ENCODE data around the gene CPXM2.

CPXM2 gene

DNA sequence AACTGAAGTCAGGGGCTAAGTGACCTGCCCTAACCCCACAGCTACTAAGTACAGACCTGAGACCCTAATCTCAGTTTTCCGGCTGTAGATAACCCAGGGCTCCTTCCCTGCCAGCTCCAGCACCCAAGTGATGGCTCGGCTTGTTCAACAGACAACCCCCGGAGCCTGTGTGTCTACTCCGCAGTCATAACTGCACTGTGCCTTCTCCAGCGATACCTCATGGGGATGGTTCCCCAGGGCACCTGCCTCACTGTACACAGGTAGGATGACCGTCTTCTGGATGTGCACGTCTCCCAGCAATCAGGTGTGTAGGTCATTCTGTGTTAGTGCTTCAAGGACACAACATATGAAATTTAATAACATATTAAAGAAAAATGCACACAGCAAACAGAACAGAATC lies 37.1 kb downstream of the CPXM2 start:
- H2AFZ ChIP-seq, result no peak overlapping the region
- H3K9me3 ChIP-seq (ENCODE audit: control insufficient read depth, low read length), result no peaks in the 10 kb centered on the region
- H3K4me1 ChIP-seq, result no peaks in the 10 kb centered on the region
- H3K9ac ChIP-seq, result no peak overlapping the region
- no peak overlapping the region for H3K4me2 ChIP-seq (ENCODE audit: low read length)
- H3K27ac ChIP-seq, result no peak overlapping the region
- H3K36me3 ChIP-seq (ENCODE audit: control insufficient read depth, insufficient read depth, low read length), result no peaks in the 10 kb centered on the region
- no peak for TF ChIP-seq CTCF (IDR thresholded peaks at IDR 0.05)
- H3K27me3 ChIP-seq (ENCODE audit: control insufficient read depth, insufficient read depth, low read length), result no peaks in the 10 kb centered on the region
- H3K79me2 ChIP-seq, result no peaks in the 10 kb centered on the region
- H3K4me3 ChIP-seq (ENCODE audit: low read depth, low read length), result no peak overlapping the region

DNA sequence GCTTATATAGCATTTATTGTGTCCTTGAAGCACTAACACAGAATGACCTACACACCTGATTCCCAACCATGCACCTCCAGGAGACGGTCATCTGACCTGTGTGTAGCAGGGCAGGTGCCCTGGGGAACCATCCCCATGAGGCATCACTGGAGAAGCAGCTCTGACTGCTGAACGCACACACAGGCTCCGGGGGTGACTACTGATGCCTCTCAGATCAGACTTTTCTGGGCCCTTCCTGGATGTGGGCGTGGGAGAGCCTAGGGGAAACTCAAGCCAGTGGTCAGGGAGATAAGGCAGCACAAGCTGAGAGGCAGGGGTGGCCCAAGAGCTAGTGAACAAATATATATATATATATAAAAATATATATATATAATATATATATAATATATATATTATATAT lies 37.6 kb downstream of the CPXM2 start:
- H3K27me3 ChIP-seq (ENCODE audit: control insufficient read depth, insufficient read depth, low read length), result no peaks in the 10 kb centered on the region
- no peak for TF ChIP-seq CTCF (IDR thresholded peaks at IDR 0.05)
- H3K9ac ChIP-seq, result no peak overlapping the region
- no peak overlapping the region for H3K4me3 ChIP-seq (ENCODE audit: low read depth, low read length)
- H2AFZ ChIP-seq, result no peak overlapping the region
- H3K36me3 ChIP-seq (ENCODE audit: control insufficient read depth, insufficient read depth, low read length), result no peaks in the 10 kb centered on the region
- H3K27ac ChIP-seq, result no peak overlapping the region
- no peaks in the 10 kb centered on the region for H3K79me2 ChIP-seq
- H3K4me2 ChIP-seq (ENCODE audit: low read length), result no peak overlapping the region
- no peaks in the 10 kb centered on the region for H3K4me1 ChIP-seq
- no peaks in the 10 kb centered on the region for H3K9me3 ChIP-seq (ENCODE audit: control insufficient read depth, low read length)

DNA sequence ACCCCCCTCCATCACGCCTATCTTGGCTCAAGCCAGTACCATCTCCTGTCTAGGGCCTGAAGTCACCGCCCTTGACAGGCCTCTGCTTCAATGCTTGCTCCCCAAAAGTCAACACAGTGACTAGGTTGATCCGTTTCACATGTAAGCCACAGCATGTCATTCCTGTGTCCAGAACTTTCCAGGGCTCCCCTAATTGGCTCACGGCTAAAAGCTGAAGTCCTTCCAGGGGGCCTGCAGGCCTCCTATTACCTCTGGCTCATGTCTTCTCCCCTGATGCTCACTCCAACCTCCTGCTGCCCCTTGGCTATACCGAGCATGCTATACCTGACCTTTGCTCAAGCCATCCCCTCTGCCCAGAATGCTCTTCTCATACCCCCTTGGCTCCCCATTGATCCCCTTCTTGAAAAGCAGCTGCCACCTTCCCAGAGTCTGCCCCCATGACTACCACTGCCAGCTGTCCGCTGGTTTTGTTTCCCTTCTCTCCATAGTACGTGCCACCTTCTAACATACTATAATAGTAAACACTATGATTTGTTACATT lies 39.1 kb downstream of the CPXM2 start:
- H3K36me3 ChIP-seq (ENCODE audit: control insufficient read depth, insufficient read depth, low read length), result no peaks in the 10 kb centered on the region
- no peak overlapping the region for H3K9ac ChIP-seq
- no peak overlapping the region for H3K4me3 ChIP-seq (ENCODE audit: low read depth, low read length)
- no peak overlapping the region for H2AFZ ChIP-seq
- no peaks in the 10 kb centered on the region for H3K4me1 ChIP-seq
- H3K27me3 ChIP-seq (ENCODE audit: control insufficient read depth, insufficient read depth, low read length), result no peaks in the 10 kb centered on the region
- TF ChIP-seq CTCF (IDR thresholded peaks at IDR 0.05), result no peak
- H3K27ac ChIP-seq, result no peak overlapping the region
- H3K4me2 ChIP-seq (ENCODE audit: low read length), result no peak overlapping the region
- no peaks in the 10 kb centered on the region for H3K9me3 ChIP-seq (ENCODE audit: control insufficient read depth, low read length)
- no peaks in the 10 kb centered on the region for H3K79me2 ChIP-seq

GRCh38 chr10:123848564-123849457 lies 42.8 kb downstream of the CPXM2 start:
- H3K4me2 ChIP-seq (ENCODE audit: low read length), result no peak overlapping the region
- H3K36me3 ChIP-seq (ENCODE audit: control insufficient read depth, insufficient read depth, low read length), result no peaks in the 10 kb centered on the region
- no peaks in the 10 kb centered on the region for H3K4me1 ChIP-seq
- H3K79me2 ChIP-seq, result no peaks in the 10 kb centered on the region
- no peaks in the 10 kb centered on the region for H3K27me3 ChIP-seq (ENCODE audit: control insufficient read depth, insufficient read depth, low read length)
- no peaks in the 10 kb centered on the region for H3K9me3 ChIP-seq (ENCODE audit: control insufficient read depth, low read length)
- no peak overlapping the region for H2AFZ ChIP-seq
- no peak overlapping the region for H3K4me3 ChIP-seq (ENCODE audit: low read depth, low read length)
- no peak overlapping the region for H3K27ac ChIP-seq
- TF ChIP-seq CTCF (IDR thresholded peaks at IDR 0.05), result no peak
- H3K9ac ChIP-seq, result no peak overlapping the region

All from parathyroid adenoma (tissue), 2 donors.